AG08396 (cell line): Measurements from ENCODE around the gene SPACA1.
"Not testable (repeated sequence)": the region's sequence is repeated elsewhere in the genome, so short reads cannot be mapped to it uniquely, and the experiment has no call there.

Source experiments
- DNase-seq: peaks from one replicate; pipeline ENCODE4 v3.0.0; 2012; ENCODE audit warnings: low spot score, mixed read lengths

Gene SPACA1

GRCh38 chr6:88047510-88048150, at the start of gene SPACA1:
SPACA1 (plus strand) TSS chr6:88047841; CDS start chr6:88047906, 65 bp downstream.
- DNase-seq, result no peak

- DNase-seq, result no peak
These were observed 46.9 kb upstream of the SPACA1 start for GRCh38 chr6:88000713-88001112.

- DNase-seq, result not testable (repeated sequence)
These were observed 46.4 kb upstream of the SPACA1 start for GRCh38 chr6:88001279-88001678.

- no peak for DNase-seq
These were observed 42.9 kb upstream of the SPACA1 start for GRCh38 chr6:88004707-88005106.

- no peak for DNase-seq
These were observed 41.1 kb upstream of the SPACA1 start for GRCh38 chr6:88006557-88006956.

- DNase-seq, result no peak
These were observed 39.2 kb upstream of the SPACA1 start for GRCh38 chr6:88008411-88008810.

GRCh38 chr6:88008831-88009231, 38.8 kb upstream of the SPACA1 start:
- DNase-seq, result no peak

- DNase-seq, result no peak
These were observed 34.6 kb upstream of the SPACA1 start for GRCh38 chr6:88013015-88013414.

- DNase-seq, result no peak
These were observed 34.1 kb upstream of the SPACA1 start for GRCh38 chr6:88013554-88013953.

GRCh38 chr6:88020439-88020838, 27.2 kb upstream of the SPACA1 start:
- DNase-seq, result no peak

GRCh38 chr6:88024696-88025095, 22.9 kb upstream of the SPACA1 start:
- no peak for DNase-seq

GRCh38 chr6:88031550-88031949, 16.1 kb upstream of the SPACA1 start:
- no peak for DNase-seq

- DNase-seq, result no peak
These were observed 3.1 kb upstream of the SPACA1 start for GRCh38 chr6:88044530-88044929.

- DNase-seq, result no peak
These were observed 2.0 kb upstream of the SPACA1 start for GRCh38 chr6:88045521-88046136.

GRCh38 chr6:88048578-88048977, 937 bp downstream of the SPACA1 start:
- no peak for DNase-seq

GRCh38 chr6:88050140-88050818, 2.6 kb downstream of the SPACA1 start:
- DNase-seq, result no peak

- no peak for DNase-seq
These were observed 11.6 kb downstream of the SPACA1 start for GRCh38 chr6:88059191-88059590.

GRCh38 chr6:88062376-88062775, 14.7 kb downstream of the SPACA1 start:
- no peak for DNase-seq

GRCh38 chr6:88072462-88072861, 24.8 kb downstream of the SPACA1 start:
- DNase-seq, result no peak

- DNase-seq, result no peak
These were observed 27.1 kb downstream of the SPACA1 start for GRCh38 chr6:88074791-88075190.

- no peak for DNase-seq
These were observed 29.7 kb downstream of the SPACA1 start for GRCh38 chr6:88077305-88077704.

GRCh38 chr6:88086792-88087191, 39.2 kb downstream of the SPACA1 start:
- no peak for DNase-seq

GRCh38 chr6:88089708-88090107, 42.1 kb downstream of the SPACA1 start:
- no peak for DNase-seq
